Glomerular visceral epithelial cell (primary cell): Measurements from ENCODE around the gene BIN1.
A peak's percentile ranks its signal among the peaks of the same experiment; 100 is the strongest.

Source experiments
- DNase-seq: peaks from one replicate; pipeline ENCODE4 v3.0.0-alpha.2; 2016; ENCODE audit errors: extremely low spot score

BIN1 gene

DNA sequence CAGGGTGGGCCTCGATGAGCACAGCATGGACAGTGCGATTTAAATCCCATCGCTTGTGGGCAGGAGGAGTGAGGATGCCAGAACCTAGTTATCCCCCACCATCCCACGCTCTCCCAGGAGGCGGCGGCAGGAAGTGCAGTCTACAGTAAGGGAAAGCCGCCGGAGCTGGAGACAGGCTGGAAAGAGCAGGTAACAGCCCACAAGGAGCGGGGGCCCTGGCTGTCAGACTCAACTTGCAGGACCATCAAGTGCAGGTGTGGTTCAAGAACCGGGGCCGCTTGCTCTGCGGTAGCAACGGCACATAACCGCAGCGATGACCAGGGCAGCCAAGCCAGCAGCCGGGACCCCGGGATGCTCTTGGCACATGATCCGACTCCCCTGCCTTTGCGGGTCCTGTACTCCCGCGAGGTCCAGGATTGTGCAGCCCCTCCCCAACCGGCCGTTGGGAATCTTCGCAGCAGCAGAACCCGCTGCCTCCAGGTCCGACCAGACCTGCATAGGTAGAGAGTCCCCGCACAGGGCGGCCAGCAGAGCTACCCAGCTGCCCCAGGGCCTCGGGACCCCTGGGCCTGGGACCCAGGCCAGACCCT lies 82.1 kb downstream of the BIN1 start:
- peak; percentile 64 for DNase-seq

DNA sequence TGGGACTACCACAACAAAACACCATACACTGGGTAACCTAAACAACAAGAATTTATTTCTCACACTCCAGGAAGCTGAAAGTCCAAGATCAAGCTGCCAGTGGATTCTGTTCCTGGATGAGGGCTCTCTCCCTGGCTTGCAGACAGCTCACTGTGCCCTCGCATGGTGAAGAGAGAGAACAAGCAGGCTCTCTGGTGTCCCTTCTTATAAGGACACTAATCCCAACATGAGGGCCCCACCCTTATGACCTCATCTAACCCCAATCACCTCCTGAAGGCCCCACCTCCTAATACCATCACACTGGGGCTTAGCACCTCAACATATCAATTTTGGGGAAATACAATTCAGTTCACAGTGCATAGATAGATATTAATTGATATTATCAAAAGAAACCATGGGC lies 83.5 kb downstream of the BIN1 start:
- DNase-seq: no peak

DNA sequence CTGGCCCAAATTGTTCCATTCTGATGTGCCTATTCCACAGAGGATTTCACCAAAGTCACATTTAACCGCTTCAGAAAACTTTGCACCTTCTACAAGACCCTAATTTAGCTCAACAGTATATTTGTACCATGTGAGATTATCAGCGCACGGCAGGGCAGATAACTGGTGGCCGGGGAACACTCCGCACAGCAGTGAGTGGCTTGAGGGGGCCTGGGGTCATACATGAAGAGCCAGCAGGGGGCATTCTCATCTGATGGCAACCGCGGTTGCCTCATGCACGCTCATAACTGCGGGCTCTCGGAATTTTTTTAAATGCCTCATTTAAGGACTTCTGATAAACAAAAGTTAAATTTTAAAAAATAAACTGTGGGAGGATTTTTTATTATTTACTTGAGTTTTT lies 84.1 kb downstream of the BIN1 start:
- DNase-seq: no peak

DNA sequence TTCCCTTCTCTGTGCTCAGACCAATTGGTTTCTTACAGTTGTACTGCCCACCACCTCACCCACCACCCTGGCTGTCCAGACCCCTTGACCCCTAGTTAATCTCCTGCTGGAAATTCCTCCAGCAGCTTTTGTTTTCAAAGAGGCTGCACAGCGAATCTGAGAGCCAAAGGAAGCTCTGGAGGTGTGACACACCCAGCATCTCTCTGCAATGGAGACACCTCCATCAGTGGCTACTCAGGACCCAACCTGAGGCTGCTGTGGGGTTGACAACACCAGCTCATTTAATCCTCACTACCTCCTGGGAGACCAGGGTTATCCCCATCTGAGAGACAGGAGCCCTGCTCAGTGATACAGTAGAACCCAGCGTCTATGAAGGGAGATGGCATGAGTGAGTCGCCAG lies 86.4 kb downstream of the BIN1 start:
- DNase-seq: no peak

DNA sequence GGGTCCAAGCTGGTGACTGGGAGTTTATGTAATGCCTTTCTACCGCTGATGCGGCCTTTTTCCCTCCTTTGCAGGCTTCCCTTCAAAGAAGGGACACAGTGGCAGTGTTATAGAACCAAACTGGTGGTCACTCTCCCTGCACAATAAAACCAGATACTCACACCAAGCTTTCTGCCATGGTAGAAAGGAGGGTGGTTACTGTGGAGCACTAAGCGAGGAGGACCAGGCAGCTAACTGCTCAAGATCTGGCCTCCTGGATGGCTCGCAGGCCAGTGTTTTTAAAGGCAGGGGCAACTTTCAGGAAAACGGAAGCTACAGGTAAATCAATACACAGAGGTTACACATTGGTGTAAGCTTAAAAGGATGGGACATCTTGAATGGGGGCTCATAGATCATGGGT lies 89.4 kb downstream of the BIN1 start:
- DNase-seq: no peak

DNA sequence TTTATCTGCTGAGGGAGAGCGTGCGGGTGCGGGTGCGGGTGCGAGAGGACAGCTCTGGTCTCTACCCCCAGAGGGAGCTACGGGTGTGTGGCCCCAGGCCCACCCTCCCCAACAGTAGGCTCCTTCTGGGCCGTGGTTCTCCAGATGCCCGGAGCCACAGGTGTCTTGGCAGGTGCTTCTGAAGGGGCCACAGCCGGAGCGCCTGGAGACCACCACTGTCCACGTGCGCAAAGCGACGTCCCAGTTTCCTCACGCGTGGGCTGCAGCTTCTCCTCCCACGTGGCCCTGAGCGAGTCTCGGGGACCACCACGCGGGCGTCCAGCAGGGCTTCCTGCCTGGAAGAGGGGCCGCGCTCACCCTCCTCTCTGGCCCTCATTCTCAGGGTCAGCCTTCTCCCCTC lies 90.6 kb downstream of the BIN1 start:
- DNase-seq: no peak

DNA sequence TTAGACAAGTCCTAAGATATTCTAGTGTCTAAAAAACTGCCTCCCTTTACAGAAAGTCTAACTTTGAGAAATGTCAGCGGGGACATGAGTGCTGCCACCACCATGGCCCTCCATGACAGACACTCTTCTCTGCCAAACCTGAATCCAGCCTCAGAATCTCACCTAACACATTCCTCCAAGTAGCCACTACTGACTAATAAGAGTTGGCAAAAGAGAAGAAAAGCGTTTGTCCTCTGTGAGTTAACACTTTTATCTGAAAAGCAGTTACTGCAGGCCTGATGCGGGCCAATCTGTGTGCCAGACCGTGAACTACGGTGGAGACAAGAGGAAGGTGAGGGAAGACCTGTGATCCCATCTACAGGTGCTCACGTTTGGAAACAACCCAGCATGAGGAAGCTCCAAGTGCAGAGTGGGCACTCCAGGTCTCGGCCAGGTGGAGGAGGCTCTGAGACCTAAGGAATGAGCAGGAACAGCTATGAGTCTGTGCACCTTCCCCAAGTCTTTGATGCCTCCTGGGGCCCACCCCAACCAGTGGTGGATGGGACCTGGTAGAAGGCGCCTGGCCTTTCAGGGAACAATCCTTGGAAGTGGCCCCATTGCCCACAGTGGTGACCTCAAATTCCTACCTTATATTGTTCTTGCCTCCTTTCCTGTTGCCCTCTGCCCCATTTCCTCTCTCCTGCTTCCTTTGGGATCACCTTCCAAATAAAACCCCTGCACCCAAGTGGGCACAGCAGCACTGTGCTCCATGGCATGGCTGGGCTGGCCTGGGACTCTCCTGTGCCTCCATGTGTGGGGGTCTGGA lies 91.6 kb downstream of the BIN1 start:
- DNase-seq: no peak

DNA sequence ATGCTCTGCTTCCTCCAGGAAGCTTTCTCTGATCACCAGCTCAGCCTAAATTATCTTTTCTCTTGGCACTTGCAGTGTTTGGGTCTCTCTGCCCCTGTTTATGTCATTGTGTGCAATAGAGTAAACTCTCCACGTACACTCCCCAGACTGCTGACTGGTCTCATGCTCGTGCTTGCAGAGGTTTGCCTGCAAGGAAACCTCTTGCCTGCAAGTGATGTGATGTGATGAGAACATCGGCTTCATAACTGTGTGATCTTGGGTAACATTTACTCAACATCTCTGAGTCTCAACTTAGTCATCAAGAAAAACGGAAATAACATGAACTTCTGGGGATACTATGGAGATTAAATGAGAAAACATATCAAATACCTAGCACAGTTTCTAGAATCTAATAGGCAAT lies 92.3 kb downstream of the BIN1 start:
- peak; percentile 36 for DNase-seq

DNA sequence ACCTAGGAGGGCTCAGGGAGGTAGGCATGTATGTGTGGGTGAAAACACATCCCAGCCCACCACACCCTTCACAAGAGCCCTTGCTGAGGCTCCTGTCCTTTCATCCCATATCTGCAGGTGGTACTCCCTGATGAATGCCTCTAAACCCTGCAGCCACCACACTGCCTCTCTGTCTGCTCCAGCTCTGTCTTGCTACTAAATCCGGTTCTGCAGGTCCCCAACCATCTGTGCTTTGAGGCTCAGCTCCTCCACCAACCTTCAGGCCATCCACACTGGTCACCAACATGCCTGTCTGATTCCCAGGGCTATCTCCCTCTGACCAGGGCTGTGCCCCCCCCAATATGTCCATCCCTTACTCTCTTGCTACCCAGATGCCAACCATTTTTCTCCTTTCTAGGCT lies 92.7 kb downstream of the BIN1 start:
- DNase-seq: no peak

DNA sequence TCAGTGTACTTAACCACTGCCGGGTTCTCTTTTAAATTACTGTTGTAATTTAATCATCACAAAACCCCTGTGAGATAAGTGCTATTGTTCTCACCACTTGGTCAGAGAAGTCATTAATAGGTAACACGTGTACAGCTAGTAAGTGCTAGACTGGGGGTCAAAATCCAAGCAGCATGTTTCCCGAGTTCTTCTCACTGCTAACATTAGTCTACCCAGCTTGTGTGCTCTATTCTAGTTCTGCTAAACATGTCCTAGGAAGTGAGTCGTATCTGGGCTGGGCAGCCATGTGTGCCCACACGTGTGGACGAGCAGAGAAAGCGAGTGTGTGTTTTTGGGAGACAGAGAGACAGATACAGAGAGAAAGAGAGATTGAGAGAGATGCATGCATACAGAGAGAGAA lies 94.1 kb downstream of the BIN1 start:
- DNase-seq: no peak

DNA sequence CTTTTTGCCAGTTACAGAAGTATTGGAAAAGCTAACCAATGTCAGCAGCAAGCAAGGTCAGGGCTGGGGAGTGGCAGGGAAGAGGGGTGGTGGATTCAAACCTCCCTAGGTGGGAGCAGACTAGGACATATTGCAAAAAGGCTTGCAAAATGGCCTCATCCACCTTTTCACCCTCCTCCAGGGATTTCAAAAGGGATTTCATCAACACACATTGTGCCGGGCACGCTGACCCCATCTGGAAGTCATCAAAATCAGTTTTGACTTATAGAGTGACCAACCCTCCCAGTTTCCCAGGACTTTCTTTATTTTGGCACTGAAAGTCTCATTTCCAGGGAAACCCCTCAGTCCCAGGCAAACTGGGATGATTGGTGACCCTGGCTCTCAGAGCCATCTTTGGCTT lies 94.7 kb downstream of the BIN1 start:
- DNase-seq: no peak

DNA sequence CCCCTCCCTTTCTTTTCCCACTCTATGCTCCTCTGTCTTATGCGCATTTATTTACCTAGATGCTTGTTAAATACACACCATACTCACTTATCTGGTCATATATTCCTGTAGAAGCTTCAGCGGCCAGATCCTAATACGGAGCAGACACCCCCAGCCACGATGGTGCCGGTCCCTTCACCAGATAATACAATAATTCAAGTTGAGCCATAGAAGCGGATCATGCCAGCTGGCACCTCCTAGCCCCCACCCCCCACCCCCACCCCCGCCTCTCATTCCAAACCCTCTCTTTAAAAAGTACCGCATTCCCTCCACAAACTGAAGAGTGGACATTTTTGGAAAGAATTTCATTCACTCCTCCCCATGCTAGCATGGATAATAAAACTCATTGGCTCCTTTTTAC lies 95.2 kb downstream of the BIN1 start:
- DNase-seq: no peak

DNA sequence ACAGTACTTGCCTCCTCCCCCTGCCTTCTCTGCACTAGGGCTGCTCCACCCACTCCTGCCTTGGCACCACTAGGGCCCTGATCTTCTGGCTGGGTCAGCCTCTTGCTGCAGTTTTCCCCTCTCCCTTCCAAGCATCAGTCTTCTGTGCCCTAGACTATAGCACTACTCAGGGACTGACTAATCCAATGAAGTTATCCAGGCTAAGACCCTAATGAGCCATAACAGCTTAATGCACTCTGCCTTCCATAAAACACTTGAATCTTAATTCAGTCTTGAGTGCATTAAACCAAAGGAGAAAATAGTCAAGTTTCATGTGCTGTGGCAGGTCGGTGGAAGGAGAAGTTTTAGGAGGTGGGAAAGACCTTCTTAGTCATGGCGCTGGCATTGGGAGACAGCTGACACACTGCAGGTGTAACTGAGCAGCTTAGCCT lies 95.7 kb downstream of the BIN1 start:
- no peak for DNase-seq

DNA sequence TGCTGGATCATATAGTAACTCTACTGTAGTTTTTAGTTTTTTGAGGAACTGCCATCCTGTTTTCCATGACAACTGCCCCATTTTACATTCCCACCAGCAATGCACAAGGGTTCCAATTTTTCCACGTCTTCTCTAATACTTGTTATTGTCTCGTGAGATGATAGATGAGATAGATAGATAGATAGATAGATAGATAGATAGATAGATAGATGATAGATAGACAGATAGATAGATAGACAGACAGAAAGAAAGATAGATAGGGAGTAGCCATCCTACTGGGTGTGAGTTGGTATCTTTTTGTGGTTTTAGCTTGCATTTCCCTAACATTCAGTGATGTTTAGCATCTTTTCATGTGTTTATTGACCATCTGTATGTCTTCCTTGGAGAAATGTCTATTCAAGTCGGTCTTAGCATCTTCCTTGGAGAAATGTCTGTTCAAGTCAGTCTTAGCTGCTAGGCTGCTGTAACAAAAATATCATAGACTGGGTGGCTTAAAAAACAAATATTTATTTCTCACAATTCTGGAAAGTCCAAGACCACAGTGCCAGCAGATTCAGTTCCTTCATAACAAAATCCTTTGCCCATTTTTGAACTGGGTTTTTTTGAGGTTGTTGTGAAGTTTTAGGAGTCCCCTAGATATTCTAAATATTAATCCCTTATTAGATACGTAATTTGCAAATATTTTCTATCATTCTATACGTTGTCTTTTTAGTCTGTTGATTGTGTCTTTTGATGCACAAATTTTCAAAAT lies 98.5 kb downstream of the BIN1 start:
- no peak for DNase-seq

DNA sequence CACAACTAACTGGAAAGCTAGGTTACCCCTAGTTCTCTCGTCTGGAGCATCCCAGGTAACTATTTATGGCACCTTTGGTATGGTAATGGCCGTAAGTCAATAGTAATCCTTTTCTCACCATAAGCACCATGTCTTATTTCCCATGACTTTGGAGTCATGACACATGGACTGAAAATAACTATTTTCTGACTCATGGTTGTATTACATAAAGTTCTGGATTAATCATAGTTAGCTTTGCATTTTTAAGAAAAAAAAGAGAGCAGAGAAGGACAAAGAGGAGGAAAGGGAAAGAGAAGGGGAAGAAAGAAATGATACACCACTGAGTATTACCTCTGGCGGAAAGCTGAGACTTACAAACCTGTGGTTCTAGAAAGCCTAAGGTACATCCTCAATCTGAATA lies 99.3 kb downstream of the BIN1 start:
- peak; percentile 16 for DNase-seq

DNA sequence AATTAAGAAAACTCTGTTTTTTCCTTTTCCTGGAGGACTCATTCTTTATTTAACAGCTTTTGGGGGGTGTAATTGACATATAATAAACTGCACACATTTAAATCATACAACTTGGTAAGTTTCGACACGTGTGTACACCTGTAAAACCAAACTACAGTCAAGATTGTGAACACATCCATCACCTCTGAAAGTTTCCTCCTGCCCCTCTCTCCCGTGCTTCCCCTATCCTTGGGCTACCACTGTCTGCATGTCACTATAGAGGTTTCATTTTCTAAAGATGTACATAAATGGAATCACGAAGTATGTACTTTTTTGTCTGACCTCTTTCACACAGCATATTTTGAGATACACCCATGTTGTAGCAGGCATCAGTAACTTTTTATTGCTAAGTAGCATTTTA lies 100.0 kb downstream of the BIN1 start:
- DNase-seq: no peak

DNA sequence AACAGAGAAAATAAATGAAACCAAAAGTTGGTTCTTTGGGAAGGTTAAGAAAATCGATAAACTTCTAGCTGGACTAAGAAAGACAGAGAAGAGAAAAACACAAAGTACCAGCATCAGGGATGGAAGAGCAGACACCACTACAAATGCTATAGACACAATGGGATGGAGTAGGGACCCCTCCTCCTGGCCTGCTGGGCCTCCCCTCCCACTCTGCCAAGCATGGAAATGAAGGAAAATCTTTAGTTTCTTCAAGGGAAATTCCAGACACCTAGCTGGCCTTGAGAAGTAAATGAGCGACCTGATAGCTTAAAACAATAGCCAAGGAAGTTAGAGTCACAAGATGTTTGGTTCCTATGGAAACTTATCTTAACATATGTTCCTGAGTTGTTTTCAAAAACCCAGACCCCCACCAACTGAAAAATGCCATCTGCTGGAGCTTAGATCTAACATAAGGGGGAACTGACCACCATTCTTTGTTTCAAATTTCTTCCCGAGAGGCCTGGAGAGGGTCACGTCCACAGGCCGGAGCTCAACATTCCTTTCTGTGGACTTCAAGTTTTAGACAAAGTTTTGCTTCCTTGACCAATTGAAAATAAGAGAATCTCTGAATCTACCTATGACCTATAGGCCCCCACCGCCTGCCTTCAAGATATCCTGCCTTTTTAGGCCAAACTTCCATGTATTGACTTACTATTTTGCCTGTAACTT lies 101.9 kb downstream of the BIN1 start:
- DNase-seq: no peak

DNA sequence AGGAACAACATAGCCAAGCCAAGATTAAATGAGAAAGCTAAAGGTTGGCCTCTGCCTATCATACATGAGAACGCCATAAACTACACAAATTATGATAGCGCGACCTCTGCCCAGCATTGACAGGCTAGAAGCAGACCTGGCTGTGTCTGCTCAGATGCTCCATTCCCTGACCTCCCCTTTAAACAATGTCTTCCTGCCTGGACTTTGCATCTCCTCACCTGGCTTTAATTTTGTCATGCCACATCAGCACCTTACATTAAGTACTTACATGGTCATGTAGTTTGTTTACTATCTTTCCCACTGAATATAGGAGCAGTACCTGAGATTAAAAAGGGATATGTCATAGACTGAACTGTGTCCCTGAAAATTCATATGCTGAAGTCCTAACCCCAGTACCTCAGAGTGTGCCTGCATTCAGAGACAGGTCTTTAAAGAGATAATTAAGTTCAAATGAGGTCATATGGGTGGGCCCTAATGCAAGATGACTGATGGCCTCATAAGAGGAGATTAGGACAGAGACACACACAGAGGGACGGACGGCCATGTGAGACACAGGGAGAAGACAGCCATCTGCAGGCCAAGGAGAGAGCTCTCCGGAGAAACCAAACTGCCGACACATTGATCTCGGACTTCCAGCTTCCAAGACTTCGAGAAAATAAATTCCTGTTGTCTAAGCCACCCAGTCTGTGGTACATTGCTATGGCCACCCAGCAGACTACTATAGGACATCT lies 103.7 kb downstream of the BIN1 start:
- DNase-seq: no peak

DNA sequence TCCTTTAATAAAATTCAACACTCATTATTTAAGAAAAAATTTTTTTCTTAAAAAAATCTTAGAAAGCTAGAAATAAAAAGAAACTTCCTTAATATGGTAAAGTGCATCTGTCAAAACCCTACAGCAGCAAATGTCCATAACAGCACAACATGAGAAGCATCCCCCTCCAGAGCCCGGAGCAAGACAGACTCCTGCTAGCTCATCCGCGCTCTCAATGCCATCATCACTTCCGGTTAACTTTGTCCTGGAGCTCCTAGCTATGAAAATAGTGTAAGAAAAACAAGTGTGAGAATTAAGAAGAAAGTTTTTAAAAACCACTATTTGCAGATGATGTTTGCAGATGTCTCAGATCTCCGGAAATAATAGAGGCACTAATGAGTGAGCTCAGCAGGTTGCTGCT lies 105.2 kb downstream of the BIN1 start:
- DNase-seq: no peak

DNA sequence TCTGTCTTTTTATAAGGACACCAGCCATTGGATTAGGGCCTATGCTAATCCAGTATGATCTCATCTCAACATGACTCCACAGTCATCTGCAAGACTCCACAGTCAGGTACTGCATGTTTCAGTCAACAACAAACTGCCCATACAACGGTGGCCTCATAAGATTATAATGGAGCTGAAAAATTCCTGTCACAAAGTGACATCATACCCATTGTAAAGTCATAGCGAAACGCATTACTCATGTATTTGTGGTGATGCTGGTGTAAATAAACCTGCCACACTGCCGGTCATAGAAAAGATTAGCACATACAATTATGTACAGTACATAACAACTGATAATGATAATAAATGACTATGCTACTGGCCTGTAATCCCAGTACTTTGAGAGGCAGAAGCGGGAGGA lies 106.0 kb downstream of the BIN1 start:
- DNase-seq: no peak

DNA sequence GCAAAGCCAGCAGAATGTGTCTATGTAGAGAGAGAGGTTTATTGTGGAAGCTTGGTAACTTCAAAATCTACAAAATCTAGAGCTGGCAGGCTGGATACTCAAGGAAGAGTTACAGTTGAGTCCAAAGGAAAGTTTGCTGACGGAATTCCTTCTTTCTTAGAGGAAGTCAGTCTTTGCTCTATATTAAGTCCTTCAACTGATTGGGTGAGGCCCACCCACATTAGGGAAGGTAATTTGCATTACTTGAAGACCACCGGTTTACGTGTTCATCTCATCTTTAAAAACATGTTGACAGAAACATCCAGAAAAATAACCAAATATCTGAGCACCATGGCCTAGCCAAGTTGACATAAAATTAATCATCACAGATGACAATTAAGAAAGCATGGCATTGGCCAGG lies 106.8 kb downstream of the BIN1 start:
- no peak for DNase-seq
